Upper lobe of left lung (tissue), 6 donors: ENCODE measurements around the gene LIX1. TPM values are rescaled to one million over a fixed set of nuclear protein-coding genes. Genes with fewer than 3 reads are reported as not detected.

Experiments used
- ATAC-seq, 2 donors: fragments of 200-7000 bp; cut with Tn5 transposase; one replicate each; pipeline ENCODE4 v1.9.1; 2022; ENCODE audit warnings: mild to moderate bottlenecking in 2 of 2, moderate library complexity in 2 of 2; ENCODE audit not compliant: low FRiP score in 2 of 2
- DNase-seq, 2 donors: peaks; one replicate each; pipeline ENCODE4 v3.0.0-alpha.2; 2019 to 2020
- H3K27ac ChIP-seq, 4 donors: fragments of 200-600 bp; sonication (generic); one replicate each; pipeline ENCODE4 v1.5.1; 2016 to 2019
- H3K27me3 ChIP-seq, 4 donors: fragments of 200-600 bp; sonication (generic); one replicate each; pipeline ENCODE4 v1.5.1; 2017 to 2019
- H3K36me3 ChIP-seq, 4 donors: fragments of 200-600 bp; sonication (generic); one replicate each; pipeline ENCODE4 v1.5.1; 2016 to 2019
- H3K4me1 ChIP-seq, 4 donors: fragments of 200-600 bp; sonication (generic); one replicate each; pipeline ENCODE4 v1.5.1; 2018 to 2019
- H3K4me3 ChIP-seq, 4 donors: fragments of 200-600 bp; sonication (generic); one replicate each; pipeline ENCODE4 v1.5.1; 2017 to 2019; ENCODE audit warnings: mild to moderate bottlenecking in 2 of 4, moderate library complexity in 1 of 4
- H3K9me3 ChIP-seq, 4 donors: fragments of 200-600 bp; sonication (generic); one replicate each; pipeline ENCODE4 v1.5.1; 2018 to 2019
- CTCF ChIP-seq, 6 experiments: fragments of 450-650 bp in 4 of 6; fragments of 200-600 bp in 2 of 6; sonication (generic) in 2 of 6; IDR thresholded peaks; one replicate each; pipeline ENCODE4 v1.5.1; 2016 to 2019; ENCODE audit warnings: antibody characterized with exemption in 6 of 6
- EP300 ChIP-seq, 4 donors: sonication (generic); formaldehyde crosslinking; IDR thresholded peaks; one replicate each; pipeline ENCODE4 v1.5.1; 2017; ENCODE audit warnings: antibody characterized with exemption in 4 of 4, control low read depth in 2 of 4
- POLR2A ChIP-seq, 4 donors: fragments of 450-650 bp; IDR thresholded peaks; one replicate each; pipeline ENCODE4 v1.5.1; 2016 to 2017; ENCODE audit warnings: antibody characterized with exemption in 4 of 4, mild to moderate bottlenecking in 2 of 4
- POLR2AphosphoS5 ChIP-seq, 2 donors: sonication (generic); formaldehyde crosslinking; IDR thresholded peaks; one replicate each; pipeline ENCODE4 v1.5.1; 2017; ENCODE audit warnings: antibody characterized with exemption in 2 of 2
- WGBS, 2 donors: methylation state at CpG; one replicate each; pipeline ENCODE4 v1.1.5; 2017 to 2018; 5-methylcytosine and 5-hydroxymethylcytosine counted together
- total RNA-seq, 6 donors: library from RNA; depleted of rRNA in 4 of 6; stranded (reverse); fragments of >200 nt in 4 of 6; gene quantifications; one replicate each; pipeline versions ENCODE4 v1.1.0 to v1.2.1, GENCODE V29; 2016 to 2021
- donor health status: DM: no; HTN: no; CAD: no; lungs with moderate emphysema.
- donor health status: DM: no; HTN: yes; CAD: no; lungs with severe emphysema.

LIX1 gene
- total RNA-seq, 6 donors from 2014 or later: 0.54 TPM; not detected in 5

DNA sequence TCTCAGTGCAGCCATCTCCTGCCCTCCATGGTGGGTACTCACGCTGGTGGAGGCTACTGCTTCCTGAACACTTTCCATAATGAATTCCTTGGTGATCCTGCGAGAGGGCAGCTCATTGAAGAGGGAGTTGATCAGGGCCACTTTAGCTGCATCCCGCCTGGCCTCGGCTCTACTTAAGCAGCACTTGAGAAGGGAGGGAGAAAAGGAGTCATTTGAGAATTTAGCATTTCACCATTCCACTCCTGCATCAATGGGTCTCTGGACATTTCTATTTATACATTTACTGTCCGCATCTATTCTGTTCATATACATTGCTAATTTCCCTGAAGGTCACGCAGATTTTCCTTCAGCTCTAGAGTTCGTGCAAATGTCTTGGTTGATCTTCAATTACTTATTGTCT, 35.1 kb downstream of the LIX1 start:
- Histone ChIP-seq H3K4me1 (no peaks in the 10 kb centered on the region), H3K27ac (no peak overlapping the region), H3K4me3 (no peak overlapping the region), H3K36me3 (no peaks in the 10 kb centered on the region), H3K27me3 (no peaks in the 10 kb centered on the region), H3K9me3 (no peaks in the 10 kb centered on the region)
- WGBS, 2 donors: 85 to 88% methylated on average over 7 of the region's 7 CpGs
- ATAC-seq (no peak), DNase-seq (no peak)
- TF ChIP-seq CTCF (IDR thresholded peaks at IDR 0.05): no peak
- no peak for TF ChIP-seq EP300 (IDR thresholded peaks at IDR 0.05)
- TF ChIP-seq POLR2A (IDR thresholded peaks at IDR 0.05): no peak
- TF ChIP-seq POLR2AphosphoS5 (IDR thresholded peaks at IDR 0.05): no peak

- H3K36me3 ChIP-seq: no peaks in the 10 kb centered on the region
- no peaks in the 10 kb centered on the region for H3K4me1 ChIP-seq
- H3K9me3 ChIP-seq: no peaks in the 10 kb centered on the region
- DNase-seq: no peak
- H3K4me3 ChIP-seq: no peak overlapping the region
- no peak overlapping the region for H3K27ac ChIP-seq
- 74 to 78% methylated on average over 2 of the region's 2 CpGs for WGBS, 2 donors
- ATAC-seq: no peak
- H3K27me3 ChIP-seq: no peaks in the 10 kb centered on the region
- TF ChIP-seq EP300 (IDR thresholded peaks at IDR 0.05) (no peak), POLR2A (IDR thresholded peaks at IDR 0.05) (no peak), CTCF (IDR thresholded peaks at IDR 0.05) (no peak), POLR2AphosphoS5 (IDR thresholded peaks at IDR 0.05) (no peak)
Measured at GRCh38 chr5:97106216-97106581, 36.2 kb downstream of the LIX1 start.

DNA sequence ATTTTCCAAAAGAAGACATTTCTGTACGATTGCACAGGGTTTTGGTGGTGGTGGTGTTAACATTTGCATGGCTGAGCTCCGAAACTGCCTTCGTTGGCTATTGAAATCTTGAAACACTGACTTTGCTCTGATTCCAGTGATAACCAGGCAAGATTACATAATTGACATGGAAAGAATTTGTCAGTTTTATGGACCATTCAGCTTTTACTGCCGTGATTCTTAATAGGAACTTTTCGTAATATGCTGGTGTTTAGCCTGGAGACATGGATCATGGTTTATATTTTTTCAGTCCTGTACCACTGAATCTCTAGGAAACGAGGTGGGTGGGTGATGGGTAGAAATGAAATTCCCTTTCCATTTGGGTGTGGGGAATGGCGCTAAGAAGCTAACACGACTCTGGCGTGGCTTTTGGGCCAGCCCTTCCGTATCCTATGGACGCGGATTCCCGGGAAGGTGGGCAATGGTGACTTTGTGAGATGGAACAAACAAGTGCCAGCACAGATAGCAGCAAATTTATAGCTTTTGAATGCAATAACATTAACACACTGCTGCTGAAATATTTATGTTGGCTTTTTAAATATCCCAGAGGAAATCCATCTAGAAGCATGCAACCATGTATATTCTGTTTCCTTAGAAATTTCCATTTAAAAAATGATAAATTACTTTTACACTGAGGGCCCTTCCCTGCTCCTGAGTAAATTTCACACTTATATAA, 36.8 kb downstream of the LIX1 start:
- Histone ChIP-seq H3K4me3 (no peak overlapping the region), H3K36me3 (no peaks in the 10 kb centered on the region), H3K9me3 (no peaks in the 10 kb centered on the region), H3K4me1 (no peaks in the 10 kb centered on the region), H3K27ac (no peak overlapping the region), H3K27me3 (no peaks in the 10 kb centered on the region)
- DNase-seq (no peak), ATAC-seq (no peak)
- 94 to 97% methylated on average over 13 of the region's 13 CpGs for WGBS, 2 donors
- TF ChIP-seq POLR2A (IDR thresholded peaks at IDR 0.05): no peak
- no peak for TF ChIP-seq POLR2AphosphoS5 (IDR thresholded peaks at IDR 0.05)
- no peak for TF ChIP-seq EP300 (IDR thresholded peaks at IDR 0.05)
- TF ChIP-seq CTCF (IDR thresholded peaks at IDR 0.05): no peak

DNA sequence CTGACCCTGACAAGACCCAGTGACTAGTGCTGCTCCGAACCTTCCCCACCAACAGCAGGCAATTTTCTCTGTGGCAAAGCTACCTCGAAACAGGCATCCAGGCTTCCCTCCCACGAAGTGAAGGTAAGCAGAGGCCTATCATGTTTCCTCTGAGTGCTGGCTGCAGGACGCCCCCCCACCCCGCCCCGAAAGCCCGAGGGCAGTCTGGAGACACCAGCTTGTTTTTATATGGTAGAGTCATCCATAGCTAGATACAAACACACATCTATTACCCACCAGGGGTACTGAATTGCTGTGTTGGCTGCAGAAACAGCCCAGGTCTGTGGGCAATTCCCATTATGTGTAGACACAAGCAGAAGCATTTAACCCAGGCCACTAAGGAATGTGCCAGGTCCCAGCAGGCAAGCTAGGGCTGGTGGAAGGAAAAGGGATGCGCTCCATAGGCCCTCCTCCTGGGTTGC, 40.4 kb downstream of the LIX1 start:
- ATAC-seq: no peak

More for the DNA sequence above, 40.4 kb downstream of the LIX1 start:
- Histone ChIP-seq H3K27ac (no peak overlapping the region), H3K27me3 (no peaks in the 10 kb centered on the region), H3K9me3 (no peaks in the 10 kb centered on the region), H3K36me3 (no peaks in the 10 kb centered on the region), H3K4me3 (no peak overlapping the region), H3K4me1 (no peaks in the 10 kb centered on the region)
- DNase-seq: peak in 1 of 2 donors; percentile 5
- 83 to 88% methylated on average over 8 of the region's 8 CpGs for WGBS, 2 donors
- TF ChIP-seq EP300 (IDR thresholded peaks at IDR 0.05) (no peak), POLR2A (IDR thresholded peaks at IDR 0.05) (no peak), POLR2AphosphoS5 (IDR thresholded peaks at IDR 0.05) (no peak), CTCF (IDR thresholded peaks at IDR 0.05) (no peak)
